8988T (cell line): ENCODE results near the gene CCDC7.
"Not testable (repeated sequence)": the region's sequence is repeated elsewhere in the genome, so short reads cannot be mapped to it uniquely, and the experiment has no call there.

Experiments used
- DNase-seq: peaks from one replicate; pipeline ENCODE4 v3.0.0; 2011

The CCDC7 gene

DNA sequence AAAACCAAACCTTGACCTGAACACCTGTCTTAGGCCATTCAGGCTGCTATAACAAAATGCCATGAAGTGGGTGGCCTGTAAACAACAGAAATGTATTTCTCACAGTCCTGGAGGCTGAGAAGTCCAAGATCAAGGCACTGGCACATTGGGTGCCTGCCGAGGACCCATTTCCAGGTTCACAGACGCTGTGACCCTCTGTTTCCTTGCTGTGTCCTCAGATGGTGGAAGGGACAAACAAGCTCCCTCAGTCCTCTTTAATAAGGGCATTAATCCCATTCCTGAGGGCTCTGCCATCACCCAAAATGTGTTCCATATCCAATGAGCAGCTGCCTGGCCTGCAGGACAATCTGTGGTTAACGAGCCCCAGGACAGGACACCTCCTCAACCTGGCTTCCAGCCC is 444.5 kb downstream of the CCDC7 start:
- DNase-seq: no peak

GRCh38 chr10:32891261-32891660 is 445.3 kb downstream of the CCDC7 start:
- no peak for DNase-seq

DNA sequence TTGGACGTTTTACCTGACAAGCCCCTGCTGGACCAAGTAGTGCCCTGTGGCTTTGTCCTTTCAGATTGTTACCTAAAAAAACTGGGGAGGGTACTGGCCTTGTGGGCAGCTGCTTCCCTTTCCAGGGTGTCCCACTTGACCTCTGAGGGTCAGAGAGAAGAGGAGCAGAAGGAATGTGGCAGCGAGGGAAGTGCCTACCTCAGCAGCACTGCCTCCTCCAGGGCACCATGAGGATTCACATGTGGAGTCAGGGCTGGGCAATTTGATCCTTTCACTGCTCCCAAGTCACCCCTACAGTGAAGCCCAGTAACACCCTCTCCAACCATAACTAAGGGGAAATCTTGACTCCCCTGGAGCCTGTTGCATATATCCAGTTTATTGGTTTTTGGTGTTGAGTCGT is 447.5 kb downstream of the CCDC7 start:
- DNase-seq: no peak

- DNase-seq: no peak
These were observed 448.1 kb downstream of the CCDC7 start for GRCh38 chr10:32893916-32894664.

- not testable (repeated sequence) for DNase-seq
These were observed 449.4 kb downstream of the CCDC7 start for GRCh38 chr10:32895200-32895968.

- no peak for DNase-seq
These were observed 455.9 kb downstream of the CCDC7 start for GRCh38 chr10:32901815-32902214.

- DNase-seq: no peak
These were observed 459.5 kb downstream of the CCDC7 start for GRCh38 chr10:32905466-32905865.

GRCh38 chr10:32906595-32906994 is 460.7 kb downstream of the CCDC7 start:
- DNase-seq: no peak

DNA sequence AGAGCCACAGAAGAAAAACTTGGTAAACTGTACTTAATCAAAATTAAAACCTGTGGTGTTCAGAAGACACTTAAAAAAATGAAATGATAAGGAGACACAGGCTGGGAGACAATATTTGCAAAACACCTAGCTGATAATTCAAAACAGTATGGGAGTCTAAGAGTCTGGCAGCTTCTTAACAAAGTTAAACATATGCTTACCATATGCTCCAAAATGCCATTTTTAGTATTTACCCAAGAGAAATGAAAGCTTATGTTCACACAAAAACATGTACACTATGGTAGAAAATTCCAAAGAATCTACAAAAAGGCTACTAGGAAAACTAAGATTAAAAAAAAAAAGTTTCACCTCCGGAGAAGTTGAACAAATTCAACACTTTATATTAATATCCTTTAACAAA is 463.5 kb downstream of the CCDC7 start:
- DNase-seq: no peak

GRCh38 chr10:32909970-32910369 is 464.0 kb downstream of the CCDC7 start:
- DNase-seq: not testable (repeated sequence)

DNA sequence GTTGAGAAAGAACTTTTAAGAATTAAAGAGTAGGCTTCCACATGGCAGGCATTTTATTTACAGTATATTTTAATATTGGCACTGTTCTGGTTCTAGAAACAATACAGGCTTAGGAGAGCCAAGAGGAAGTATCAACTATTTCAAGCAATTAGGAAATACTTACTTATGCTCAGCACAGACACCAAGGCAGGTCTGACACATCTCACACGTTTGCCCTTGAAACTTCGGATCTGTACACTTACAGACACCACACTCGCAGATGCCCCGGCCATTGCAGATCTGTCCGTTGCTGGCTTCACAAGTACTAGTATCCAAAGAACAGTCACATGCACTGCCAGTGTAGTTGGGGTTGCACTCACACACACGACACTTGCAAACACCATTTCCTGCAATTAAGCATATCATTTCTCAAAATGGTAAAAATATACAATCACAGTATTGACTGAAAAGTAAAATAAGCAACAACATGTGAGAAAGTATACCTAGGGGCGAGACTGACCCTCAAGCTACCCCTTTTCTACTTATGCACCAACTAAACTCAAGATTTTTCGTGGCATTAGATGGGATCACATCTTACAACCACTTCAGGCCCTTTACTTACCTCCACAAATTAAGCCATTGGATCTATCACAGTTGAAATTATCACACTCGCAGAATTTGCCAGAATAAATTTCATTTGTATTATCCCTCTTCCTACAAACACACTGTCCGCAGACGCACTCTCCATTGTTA is 465.5 kb downstream of the CCDC7 start:
- no peak for DNase-seq

GRCh38 chr10:32917817-32918216 is 471.9 kb downstream of the CCDC7 start:
- DNase-seq: not testable (repeated sequence)

GRCh38 chr10:32922170-32922569 is 476.2 kb downstream of the CCDC7 start:
- DNase-seq: no peak

DNA sequence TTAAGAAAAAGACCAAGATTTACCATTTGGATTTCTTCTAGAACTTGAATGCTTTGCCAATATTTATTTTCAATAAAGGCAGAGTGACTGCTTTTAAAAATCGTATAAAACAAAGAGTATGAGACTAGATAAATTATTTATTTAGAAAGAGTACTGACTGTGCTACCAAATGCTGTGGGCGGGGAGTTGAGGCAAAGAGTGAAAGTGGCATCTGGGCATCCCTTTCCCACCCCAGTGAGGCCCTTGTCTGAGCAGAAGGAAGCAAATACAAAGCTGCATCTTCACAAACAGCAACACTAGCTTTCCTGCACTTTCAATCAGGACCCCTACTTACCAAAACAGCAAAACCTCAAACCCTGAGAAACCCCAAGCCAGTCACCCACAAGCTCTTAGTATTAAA is 477.2 kb downstream of the CCDC7 start:
- DNase-seq: no peak

GRCh38 chr10:32923849-32924248 is 477.9 kb downstream of the CCDC7 start:
- DNase-seq: no peak
